HG03103 (cell line): Measurements from ENCODE around the gene PEX11G.
A peak's percentile ranks its signal among the peaks of the same experiment; 100 is the strongest.

ENCODE experiments used
- ATAC-seq: cut with Tn5 transposase; IDR thresholded peaks from one replicate; pipeline ENCODE4 v1.9.1; 2021; ENCODE audit warnings: low read depth; ENCODE audit not compliant: unreplicated experiment

PEX11G gene

GRCh38 chr19:7522072-7522922 lies 33.5 kb upstream of the PEX11G start, which contains the start of gene MCOLN1:
Gene MCOLN1, plus strand, starts transcription at chr19:7522624. Its CDS starts 127 bp downstream, at chr19:7522751.
- peak; percentile 76 for ATAC-seq

GRCh38 chr19:7521551-7522071 lies 32.8 kb upstream of the PEX11G start:
- no peak for ATAC-seq

- no peak for ATAC-seq
Observed at GRCh38 chr19:7520131-7521051, 31.6 kb upstream of the PEX11G start.

- ATAC-seq = no peak
Observed at GRCh38 chr19:7519361-7520130, 30.7 kb upstream of the PEX11G start.

GRCh38 chr19:7516878-7517277 lies 28.0 kb upstream of the PEX11G start:
- no peak for ATAC-seq

- ATAC-seq = no peak
Observed at GRCh38 chr19:7516333-7516732, 27.5 kb upstream of the PEX11G start.

- ATAC-seq = no peak
Observed at GRCh38 chr19:7515645-7516151, 26.9 kb upstream of the PEX11G start, which contains the start of gene ZNF358. Gene ZNF358, plus strand, starts transcription at chr19:7516103. Its CDS starts 3,140 bp downstream, at chr19:7519243.

- no peak for ATAC-seq
Observed at GRCh38 chr19:7515110-7515644, 26.3 kb upstream of the PEX11G start.

GRCh38 chr19:7513809-7514642 lies 25.2 kb upstream of the PEX11G start:
- no peak for ATAC-seq

- ATAC-seq = no peak
Observed at GRCh38 chr19:7512400-7512851, 23.6 kb upstream of the PEX11G start.

GRCh38 chr19:7509625-7510024 lies 20.8 kb upstream of the PEX11G start:
- no peak for ATAC-seq

GRCh38 chr19:7507884-7508283 lies 19.0 kb upstream of the PEX11G start:
- no peak for ATAC-seq

GRCh38 chr19:7506385-7507328 lies 17.8 kb upstream of the PEX11G start:
- no peak for ATAC-seq

- ATAC-seq = no peak
Observed at GRCh38 chr19:7505682-7506384, 17.0 kb upstream of the PEX11G start.

- ATAC-seq = no peak
Observed at GRCh38 chr19:7505288-7505681, 16.4 kb upstream of the PEX11G start.

- no peak for ATAC-seq
Observed at GRCh38 chr19:7504684-7505083, 15.8 kb upstream of the PEX11G start.

- no peak for ATAC-seq
Observed at GRCh38 chr19:7502552-7502951, 13.7 kb upstream of the PEX11G start.
